ENCODE results near the gene MYO7B.

The MYO7B gene

GRCh38 chr2:127608061-127609030, 72.9 kb downstream of the MYO7B start:
- ChIA-PET POLR2A (no interaction called here), CTCF (interaction anchor here (1.0 to 1.4 kb wide), 2 partner anchors 17 to 42 kb away, joined by 4 to 10 read pairs; no protein-coding TSS in a partner anchor)
- TF ChIP-seq CTCF (IDR thresholded peaks at IDR 0.05; ENCODE audit: control extremely low read depth, extremely low read depth, low read depth, missing control alignments) = no peak
- no peak for DNase-seq (ENCODE audit: extremely low spot score)

GRCh38 chr2:127609031-127609751, 73.7 kb downstream of the MYO7B start:
- ChIA-PET CTCF (interaction anchor here (1.0 kb wide), 1 partner anchor 23 kb away, joined by 4 read pairs; no protein-coding TSS in a partner anchor), POLR2A (no interaction called here)
- DNase-seq (ENCODE audit: extremely low spot score) = no peak
- TF ChIP-seq CTCF (IDR thresholded peaks at IDR 0.05; ENCODE audit: control extremely low read depth, extremely low read depth, low read depth, missing control alignments) = no peak

- DNase-seq (ENCODE audit: extremely low spot score) = no peak
- CTCF ChIA-PET = interaction anchor here (1.0 to 1.7 kb wide), 3 partner anchors 18 to 23 kb away, joined by 3 to 7 read pairs (median 4); no protein-coding TSS in a partner anchor
- POLR2A ChIA-PET = no interaction called here
- TF ChIP-seq CTCF (IDR thresholded peaks at IDR 0.05; ENCODE audit: control extremely low read depth, extremely low read depth, low read depth, missing control alignments) = no peak
Observed at GRCh38 chr2:127609818-127610217, 74.3 kb downstream of the MYO7B start.

- no peak for DNase-seq (ENCODE audit: extremely low spot score)
- ChIA-PET POLR2A (no interaction called here), CTCF (interaction anchor here (0.7 to 1.7 kb wide), 4 partner anchors 17 to 24 kb away, joined by 3 to 7 read pairs (median 4); no protein-coding TSS in a partner anchor)
- no peak for TF ChIP-seq CTCF (IDR thresholded peaks at IDR 0.05; ENCODE audit: control extremely low read depth, extremely low read depth, low read depth, missing control alignments)
Observed at GRCh38 chr2:127610561-127610960, 75.1 kb downstream of the MYO7B start.

GRCh38 chr2:127611076-127611925, 75.8 kb downstream of the MYO7B start:
- ChIA-PET POLR2A (no interaction called here), CTCF (interaction anchor here (0.7 to 1.8 kb wide), 5 partner anchors 9 to 20 kb away, joined by 3 to 7 read pairs (median 5); no protein-coding TSS in a partner anchor)
- TF ChIP-seq CTCF (IDR thresholded peaks at IDR 0.05; ENCODE audit: control extremely low read depth, extremely low read depth, low read depth, missing control alignments) = no peak
- DNase-seq (ENCODE audit: extremely low spot score) = no peak

All from GM10248 (cell line).